Body of pancreas (tissue), 4 donors: ENCODE data around the gene FIBCD1. TPM values are rescaled to one million over a fixed set of nuclear protein-coding genes. Genes with fewer than 3 reads are reported as not detected.
A peak's percentile ranks its signal among the peaks of the same experiment; 100 is the strongest.

ENCODE experiments used
- ATAC-seq: fragments of 150-250 bp; one replicate; pipeline ENCODE4 v1.9.1; 2016
- DNase-seq, 4 donors: peaks; one replicate each; pipeline ENCODE4 v3.0.0-alpha.2; 2019
- H3K27ac ChIP-seq, 4 donors: fragments of 200-600 bp; sonication (generic); 1 replicate in 3 of 4; 2 replicates in 1 of 4; pipeline versions ENCODE4 v1.5.1 to v1.6.1; 2016 to 2019; ENCODE audit warnings: mild to moderate bottlenecking in 1 of 4, mixed read lengths in 1 of 4, moderate library complexity in 1 of 4
- H3K27me3 ChIP-seq, 2 donors: fragments of 200-600 bp; sonication (generic); one replicate each; pipeline ENCODE4 v1.6.0; 2016; ENCODE audit warnings: mild to moderate bottlenecking in 1 of 2
- H3K36me3 ChIP-seq, 2 donors: fragments of 200-600 bp; sonication (generic); replicated peaks in 1 of 2; 2 replicates each; pipeline ENCODE4 v1.5.1; 2016; ENCODE audit warnings: low read depth in 2 of 2; ENCODE audit not compliant: insufficient read depth in 1 of 2
- H3K4me1 ChIP-seq: fragments of 200-600 bp; sonication (generic); one replicate; pipeline ENCODE4 v1.6.0; 2016
- H3K4me3 ChIP-seq, 2 donors: fragments of 200-600 bp; sonication (generic); 1 replicate in 1 of 2; 2 replicates in 1 of 2; pipeline ENCODE4 v1.5.1; 2016 to 2019
- H3K9me3 ChIP-seq, 3 donors: fragments of 200-600 bp; sonication (generic); 1 replicate in 2 of 3; 2 replicates in 1 of 3; pipeline ENCODE4 v1.5.1; 2016
- CTCF ChIP-seq, 7 experiments: fragments of 450-650 bp in 4 of 7; fragments of 200-600 bp in 3 of 7; sonication (generic) in 3 of 7; IDR thresholded peaks; one replicate each; pipeline ENCODE4 v1.5.1; 2016 to 2019; ENCODE audit warnings: antibody characterized with exemption in 7 of 7
- POLR2A ChIP-seq, 3 donors: fragments of 450-650 bp; IDR thresholded peaks; one replicate each; pipeline ENCODE4 v1.6.1; 2016; ENCODE audit warnings: antibody characterized with exemption in 3 of 3, mild to moderate bottlenecking in 2 of 3
- WGBS, 2 donors: methylation state at CpG; one replicate each; pipeline ENCODE4 v1.1.5; 2017; 5-methylcytosine and 5-hydroxymethylcytosine counted together
- intact Hi-C: fragments of 100-400 bp; cut with DNase I; formaldehyde crosslinking; loops from one replicate; pipeline ENCODE4 v1.15.1; 2023
- total RNA-seq, 2 donors: library from RNA; depleted of rRNA; stranded (reverse); fragments of >200 nt; gene quantifications; one replicate each; pipeline ENCODE4 v1.1.0, GENCODE V29; 2016

The FIBCD1 gene
- total RNA-seq, 2 donors from 2014 or later = 0.78 TPM; not detected in 1

GRCh38 chr9:130858739-130859705, 80.0 kb downstream of the FIBCD1 start:
- no peak for DNase-seq
- Histone ChIP-seq H3K4me1 (no peaks in the 10 kb centered on the region), H3K27me3 (no peaks in the 10 kb centered on the region), H3K36me3 (peaks cover 6 to 14% of the 10 kb centered on the region in 2 donors), H3K27ac (peak overlapping the region in 2 of 4 donors; percentile 1 to 22), H3K4me3 (no peak overlapping the region), H3K9me3 (no peaks in the 10 kb centered on the region)
- WGBS, 2 donors = 77 to 80% methylated on average over 20 of the region's 20 CpGs
- intact Hi-C loops = loop anchor here (5.0 kb wide), 1 partner anchor 157 kb away; no protein-coding TSS in a partner anchor
- TF ChIP-seq CTCF (IDR thresholded peaks at IDR 0.05) (no peak), POLR2A (IDR thresholded peaks at IDR 0.05) (no peak)
- ATAC-seq = no peak

GRCh38 chr9:130857864-130858738, 80.9 kb downstream of the FIBCD1 start:
- Histone ChIP-seq H3K4me1 (no peaks in the 10 kb centered on the region), H3K9me3 (no peaks in the 10 kb centered on the region), H3K27me3 (no peaks in the 10 kb centered on the region), H3K36me3 (peaks cover 6 to 14% of the 10 kb centered on the region in 2 donors), H3K27ac (peak overlapping the region in 2 of 4 donors; percentile 1 to 22), H3K4me3 (no peak overlapping the region)
- WGBS, 2 donors = 74 to 78% methylated on average over 21 to 22 of the region's 22 CpGs
- TF ChIP-seq CTCF (IDR thresholded peaks at IDR 0.05) = no peak
- ATAC-seq = peak; percentile 18
- intact Hi-C loops = loop anchor here (5.0 kb wide), 1 partner anchor 156 kb away; no protein-coding TSS in a partner anchor
- peak; percentile 25 to 47 (median 36) for DNase-seq

- Histone ChIP-seq H3K27me3 (no peaks in the 10 kb centered on the region), H3K9me3 (no peaks in the 10 kb centered on the region), H3K36me3 (peaks cover 6 to 14% of the 10 kb centered on the region in 2 donors), H3K4me1 (no peaks in the 10 kb centered on the region), H3K4me3 (no peak overlapping the region), H3K27ac (no peak overlapping the region)
- WGBS, 2 donors = 84 to 85% methylated on average over 8 of the region's 8 CpGs
- DNase-seq = no peak
- TF ChIP-seq POLR2A (IDR thresholded peaks at IDR 0.05) = no peak
- no peak for TF ChIP-seq CTCF (IDR thresholded peaks at IDR 0.05)
- intact Hi-C loops = loop anchor here (5.0 kb wide), 1 partner anchor 154 kb away; no protein-coding TSS in a partner anchor
- ATAC-seq = no peak
Measured at GRCh38 chr9:130856474-130856873, 82.6 kb downstream of the FIBCD1 start.

GRCh38 chr9:130854835-130855234, 84.2 kb downstream of the FIBCD1 start:
- Histone ChIP-seq H3K27me3 (no peaks in the 10 kb centered on the region), H3K4me3 (no peak overlapping the region), H3K36me3 (peaks cover 6 to 14% of the 10 kb centered on the region in 2 donors), H3K9me3 (no peaks in the 10 kb centered on the region), H3K4me1 (no peaks in the 10 kb centered on the region), H3K27ac (no peak overlapping the region)
- no peak for ATAC-seq
- no peak for DNase-seq
- intact Hi-C loops = loop anchor here (5.0 kb wide), 1 partner anchor 153 kb away; no protein-coding TSS in a partner anchor
- no peak for TF ChIP-seq POLR2A (IDR thresholded peaks at IDR 0.05)
- no peak for TF ChIP-seq CTCF (IDR thresholded peaks at IDR 0.05)
- 87 to 92% methylated on average over 9 of the region's 9 CpGs for WGBS, 2 donors
